H1 (cell line): ENCODE data around the gene KRTAP5-1.

Experiments used
- POLR2A ChIP-seq, 2 experiments: IDR thresholded peaks; 1 replicate in 1 of 2; 2 replicates in 1 of 2; pipeline ENCODE4 v1.6.1; 2011; ENCODE audit warnings: low read depth in 2 of 2, low read length in 2 of 2, mild to moderate bottlenecking in 2 of 2; ENCODE audit errors: control extremely low read depth in 1 of 2
- RFX5 ChIP-seq: IDR thresholded peaks from 2 replicates; pipeline ENCODE4 v1.6.1; 2011; ENCODE audit warnings: low read depth, low read length, improper control_type of control experiment, borderline replicate concordance
- TBP ChIP-seq: IDR thresholded peaks from 2 replicates; pipeline ENCODE4 v1.6.1; 2011; ENCODE audit warnings: low read depth, low read length, improper control_type of control experiment

DNA sequence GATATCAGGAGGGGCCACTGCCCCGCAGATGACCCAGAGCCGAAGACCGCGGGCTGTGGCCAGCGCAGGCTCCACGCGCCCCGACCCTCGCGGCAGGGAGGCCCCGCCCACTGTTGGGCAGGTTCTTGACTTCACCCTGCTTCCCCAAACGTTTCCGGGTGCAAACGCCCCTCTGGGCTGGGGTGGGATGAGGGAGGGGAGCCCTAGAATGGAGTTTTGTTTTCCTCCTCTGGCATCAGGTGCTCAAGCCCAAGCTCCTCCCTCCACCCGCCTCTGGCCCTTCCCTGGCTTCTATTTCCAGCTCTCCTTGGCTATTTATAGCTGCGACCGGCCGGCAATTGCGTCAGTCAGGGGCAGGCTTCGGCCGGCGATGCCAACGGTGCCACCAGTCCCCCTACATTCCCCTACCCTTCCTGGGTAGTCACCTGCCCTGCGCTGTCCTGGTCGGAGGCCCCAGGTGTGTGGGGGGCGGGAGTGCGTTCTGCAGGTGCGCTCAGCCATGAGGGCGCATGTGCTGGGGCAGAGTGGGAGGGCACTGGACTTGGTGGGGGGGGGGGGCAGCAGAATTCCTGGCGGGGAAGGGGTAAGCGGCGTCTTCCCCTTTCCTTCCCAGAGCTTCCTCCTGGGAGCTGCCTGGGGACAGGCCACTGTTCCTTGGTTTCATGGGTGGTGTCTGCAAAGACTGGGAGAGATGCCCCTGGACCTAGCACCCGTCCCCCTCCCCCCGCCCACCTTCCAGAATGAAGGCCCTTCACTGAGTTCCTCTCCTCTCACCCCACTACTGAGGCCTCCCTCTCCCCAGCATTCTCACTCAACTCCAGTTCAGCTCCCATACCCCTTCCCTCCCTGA lies 36.6 kb downstream of the KRTAP5-1 start:
- peak; percentile 76 for TF ChIP-seq TBP
- no peak for TF ChIP-seq RFX5
- TF ChIP-seq POLR2A (IDR thresholded peaks at IDR 0.05; ENCODE audit: control extremely low read depth in 1 of 2, low read depth in 2 of 2, low read length in 2 of 2), result peak in 1 of 2 experiments; percentile 71; a peak in 2 of 3 replicates
